Left ventricle myocardium superior (tissue), 1 donor: Measurements from ENCODE around the gene SSR4. TPM values are rescaled to one million over a fixed set of nuclear protein-coding genes. Genes with fewer than 3 reads are reported as not detected.
A peak's percentile ranks its signal among the peaks of the same experiment; 100 is the strongest.

ENCODE experiments used
- ATAC-seq: fragments of 200-7000 bp; cut with Tn5 transposase; one replicate; pipeline ENCODE4 v1.9.1; 2020; ENCODE audit warnings: mild to moderate bottlenecking, moderate library complexity
- DNase-seq: peaks from one replicate; pipeline ENCODE4 v3.0.0-alpha.2; 2020
- intact Hi-C: fragments of 100-400 bp; cut with micrococcal nuclease; formaldehyde crosslinking; loops from one replicate; pipeline ENCODE4 v1.11.0; 2022
- total RNA-seq: library from RNA; stranded (reverse); fragmentation: NEBNext Ultra II Directional; extraction: Animal tissue kit (Norgen Biotek cat#: 25700); gene quantifications from one replicate; pipeline ENCODE4 v1.2.1, GENCODE V29; 2021
- donor health status: DM: no; HTN: yes; CAD: no; lungs with severe emphysema.

The SSR4 gene
- total RNA-seq, 1 donor from 2014 or later, result 145 TPM

DNA sequence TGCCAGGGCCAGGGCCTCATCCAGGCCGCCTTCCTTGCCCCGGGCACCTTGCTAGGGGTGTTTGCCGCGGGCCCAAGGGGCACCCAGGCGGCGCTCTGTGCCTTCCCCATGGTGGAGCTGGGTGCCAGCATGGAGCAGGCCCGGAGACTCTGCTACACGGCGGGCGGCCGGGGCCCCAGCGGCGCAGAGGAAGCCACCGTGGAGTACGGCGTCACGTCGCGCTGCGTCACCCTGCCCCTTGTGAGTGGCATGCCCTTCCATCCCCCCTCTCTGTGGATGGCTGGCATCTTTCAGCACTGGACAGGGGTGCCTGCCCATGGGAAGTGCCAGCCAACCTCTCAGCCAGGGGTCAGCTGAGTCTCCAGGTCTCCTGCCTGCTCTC, 26.8 kb upstream of the SSR4 start:
- no peak for DNase-seq
- ATAC-seq, result no peak
- intact Hi-C loops, result loop anchor here (10.0 kb wide), 1 partner anchor 187 kb away; no protein-coding TSS in a partner anchor

DNA sequence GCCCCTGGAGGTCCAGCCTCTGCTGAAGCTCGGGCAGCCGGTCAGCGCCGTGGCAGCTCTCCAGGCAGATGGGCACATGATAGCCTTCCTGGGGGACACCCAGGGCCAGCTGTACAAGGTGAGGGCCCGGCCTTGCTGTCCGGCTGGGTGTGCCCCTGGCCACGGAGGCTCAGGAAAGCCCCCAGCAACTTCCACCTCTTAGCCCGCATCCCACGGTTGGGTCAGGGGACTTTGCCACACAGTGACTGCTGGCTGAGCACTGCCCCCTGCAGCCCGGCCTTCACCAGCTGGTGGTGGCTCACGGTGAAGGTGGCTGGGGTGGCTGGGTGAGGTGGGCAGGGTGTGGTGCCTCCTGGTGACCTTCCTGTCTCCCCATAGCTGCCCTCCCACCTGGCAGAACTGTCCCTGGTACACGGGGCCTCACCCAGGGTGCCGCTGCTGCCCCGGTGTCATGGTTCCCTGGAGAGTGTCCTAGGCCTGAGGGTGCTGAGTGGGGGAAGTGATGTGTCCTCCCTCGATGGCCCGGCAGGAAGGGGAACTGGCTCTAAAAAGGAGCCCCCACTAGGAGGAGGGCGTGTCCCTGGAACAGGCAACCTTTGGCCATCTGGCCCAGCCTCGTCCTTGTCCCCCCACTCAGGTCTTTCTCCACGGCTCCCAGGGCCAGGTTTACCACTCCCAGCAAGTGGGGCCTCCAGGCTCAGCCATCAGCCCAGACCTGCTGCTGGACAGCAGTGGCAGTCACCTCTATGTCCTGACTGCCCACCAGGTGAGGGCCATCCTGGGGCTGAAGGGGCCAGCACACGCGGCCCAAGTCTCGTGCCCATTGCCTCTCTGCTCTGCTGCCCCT, 25.9 kb upstream of the SSR4 start:
- DNase-seq, result no peak

DNA sequence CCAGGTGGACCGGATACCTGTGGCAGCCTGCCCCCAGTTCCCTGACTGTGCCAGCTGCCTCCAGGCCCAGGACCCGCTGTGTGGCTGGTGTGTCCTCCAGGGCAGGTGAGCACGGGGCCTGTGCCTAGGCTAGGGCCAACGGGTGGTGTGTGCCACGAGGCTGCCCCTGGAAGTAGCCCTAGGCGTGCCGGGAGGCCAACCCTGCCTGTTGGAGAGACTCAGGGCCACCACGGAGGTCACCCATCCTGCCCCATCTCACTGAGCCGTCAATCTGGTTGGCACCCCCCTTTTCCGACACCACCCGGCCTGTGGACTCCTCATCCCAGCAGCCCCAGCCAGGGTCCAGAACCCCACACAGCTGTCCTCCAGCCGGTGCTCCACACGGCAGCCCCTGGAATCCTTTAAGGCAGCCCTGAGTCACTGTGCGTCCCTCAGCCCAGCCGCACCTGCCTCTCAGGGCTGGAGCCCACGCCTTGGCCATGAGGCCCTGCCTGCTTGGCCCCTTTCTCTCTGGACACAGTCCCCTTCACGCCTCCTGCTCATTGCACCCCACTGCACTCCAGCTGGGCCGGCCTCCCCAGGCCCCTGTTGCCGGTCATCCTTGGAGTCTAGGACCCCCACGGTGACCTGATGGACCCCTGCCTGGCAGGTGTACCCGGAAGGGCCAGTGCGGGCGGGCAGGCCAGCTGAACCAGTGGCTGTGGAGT, 25.2 kb upstream of the SSR4 start:
- intact Hi-C loops, result loop anchor here (10.0 kb wide), 1 partner anchor 185 kb away; no protein-coding TSS in a partner anchor
- no peak for DNase-seq
- no peak for ATAC-seq

More for the DNA sequence above, 25.9 kb upstream of the SSR4 start:
- intact Hi-C loops, result loop anchor here (10.0 kb wide), 1 partner anchor 186 kb away; no protein-coding TSS in a partner anchor
- no peak for ATAC-seq

DNA sequence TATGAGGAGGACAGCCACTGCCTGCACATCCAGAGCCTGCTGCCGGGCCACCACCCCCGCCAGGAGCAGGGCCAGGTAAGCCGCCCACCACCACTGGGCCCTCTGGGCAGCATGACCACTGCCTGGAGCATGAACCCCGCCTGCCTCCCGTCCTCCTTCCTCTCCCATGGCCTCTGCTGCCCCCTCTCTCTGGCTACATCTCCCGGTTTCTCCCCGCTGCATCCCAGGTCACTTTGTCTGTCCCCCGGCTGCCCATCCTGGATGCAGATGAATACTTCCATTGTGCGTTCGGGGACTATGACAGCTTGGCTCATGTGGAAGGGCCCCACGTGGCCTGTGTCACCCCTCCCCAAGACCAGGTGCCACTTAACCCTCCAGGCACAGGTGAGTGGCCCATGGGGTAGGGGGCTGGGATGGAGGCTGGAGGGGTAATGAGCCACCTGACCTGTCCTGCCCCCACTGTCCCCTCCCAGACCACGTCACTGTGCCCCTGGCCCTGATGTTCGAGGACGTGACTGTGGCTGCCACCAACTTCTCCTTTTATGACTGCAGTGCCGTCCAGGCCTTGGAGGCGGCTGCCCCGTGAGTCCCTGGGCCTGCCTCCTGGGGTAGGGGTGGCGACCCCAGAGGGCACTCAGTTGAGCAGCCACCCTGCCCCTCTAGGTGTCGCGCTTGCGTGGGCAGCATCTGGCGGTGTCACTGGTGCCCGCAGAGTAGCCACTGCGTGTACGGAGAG, 24.4 kb upstream of the SSR4 start:
- no peak for ATAC-seq
- DNase-seq, result no peak
- intact Hi-C loops, result loop anchor here (10.0 kb wide), 1 partner anchor 185 kb away; no protein-coding TSS in a partner anchor

DNA sequence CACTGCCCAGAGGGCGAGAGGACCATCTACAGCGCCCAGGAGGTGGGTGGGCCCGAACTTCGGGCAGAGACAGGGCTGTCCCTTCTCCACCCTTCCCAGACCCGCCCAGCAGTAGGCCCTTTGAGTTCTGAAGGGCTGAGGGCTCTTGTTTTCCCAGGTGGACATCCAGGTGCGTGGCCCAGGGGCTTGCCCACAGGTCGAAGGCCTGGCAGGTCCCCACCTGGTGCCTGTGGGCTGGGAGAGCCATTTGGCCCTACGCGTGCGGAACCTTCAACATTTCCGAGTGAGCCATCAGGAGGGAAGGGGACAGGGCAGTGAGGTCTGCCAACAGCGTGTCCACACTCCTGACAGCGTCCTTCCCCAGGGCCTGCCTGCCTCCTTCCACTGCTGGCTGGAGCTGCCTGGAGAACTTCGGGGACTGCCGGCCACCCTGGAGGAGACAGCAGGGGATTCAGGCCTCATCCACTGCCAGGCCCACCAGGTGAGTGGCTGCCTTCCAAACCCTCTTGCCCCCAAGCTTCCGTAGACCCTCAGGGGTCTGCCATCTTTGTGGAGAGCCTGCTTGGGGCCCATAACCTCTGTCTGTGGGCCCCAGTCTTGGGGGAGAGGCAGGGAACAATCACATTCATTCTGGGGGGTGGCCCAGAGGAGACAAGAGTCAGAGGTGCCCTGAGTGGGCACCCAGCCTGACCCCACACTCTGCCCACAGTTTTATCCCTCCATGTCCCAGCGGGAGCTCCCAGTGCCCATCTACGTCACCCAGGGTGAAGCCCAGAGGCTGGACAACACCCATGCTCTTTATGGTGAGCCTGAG, 23.7 kb upstream of the SSR4 start:
- DNase-seq, result no peak
- intact Hi-C loops, result no loop called here
- ATAC-seq, result no peak

DNA sequence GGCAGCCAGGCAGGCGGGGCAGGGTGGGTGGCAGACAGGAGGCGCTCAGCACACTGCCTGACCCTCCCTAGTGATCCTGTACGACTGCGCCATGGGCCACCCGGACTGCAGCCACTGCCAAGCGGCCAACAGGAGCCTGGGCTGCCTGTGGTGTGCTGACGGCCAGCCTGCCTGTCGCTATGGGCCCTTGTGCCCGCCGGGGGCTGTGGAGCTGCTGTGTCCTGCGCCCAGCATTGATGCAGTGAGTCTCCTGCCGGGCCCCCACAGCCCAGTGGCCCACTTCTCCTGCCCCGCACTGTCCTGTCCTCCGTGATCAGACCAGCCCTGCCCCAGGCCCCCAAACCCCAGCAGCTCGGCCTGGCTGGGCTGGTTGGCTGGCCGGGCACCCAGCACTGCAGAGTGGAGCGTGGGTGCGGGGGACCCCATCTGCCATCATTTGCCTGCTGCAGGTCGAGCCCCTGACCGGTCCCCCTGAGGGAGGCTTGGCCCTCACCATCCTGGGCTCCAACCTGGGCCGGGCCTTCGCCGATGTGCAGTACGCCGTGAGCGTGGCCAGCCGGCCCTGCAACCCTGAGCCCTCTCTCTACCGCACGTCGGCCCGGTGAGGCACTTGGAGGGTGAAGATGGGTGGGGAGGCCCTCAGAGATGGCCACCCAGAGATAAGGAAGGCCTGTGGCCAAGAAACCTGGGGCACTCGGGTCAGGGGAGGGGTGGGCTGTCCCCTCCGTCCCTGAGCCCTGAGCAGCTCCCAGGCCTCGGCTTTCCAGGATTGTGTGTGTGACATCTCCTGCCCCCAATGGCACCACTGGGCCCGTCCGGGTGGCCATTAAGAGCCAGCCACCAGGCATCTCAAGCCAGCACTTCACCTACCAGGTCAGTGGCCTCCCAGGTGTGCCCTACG, 22.8 kb upstream of the SSR4 start:
- intact Hi-C loops, result no loop called here
- no peak for DNase-seq
- ATAC-seq, result no peak

DNA sequence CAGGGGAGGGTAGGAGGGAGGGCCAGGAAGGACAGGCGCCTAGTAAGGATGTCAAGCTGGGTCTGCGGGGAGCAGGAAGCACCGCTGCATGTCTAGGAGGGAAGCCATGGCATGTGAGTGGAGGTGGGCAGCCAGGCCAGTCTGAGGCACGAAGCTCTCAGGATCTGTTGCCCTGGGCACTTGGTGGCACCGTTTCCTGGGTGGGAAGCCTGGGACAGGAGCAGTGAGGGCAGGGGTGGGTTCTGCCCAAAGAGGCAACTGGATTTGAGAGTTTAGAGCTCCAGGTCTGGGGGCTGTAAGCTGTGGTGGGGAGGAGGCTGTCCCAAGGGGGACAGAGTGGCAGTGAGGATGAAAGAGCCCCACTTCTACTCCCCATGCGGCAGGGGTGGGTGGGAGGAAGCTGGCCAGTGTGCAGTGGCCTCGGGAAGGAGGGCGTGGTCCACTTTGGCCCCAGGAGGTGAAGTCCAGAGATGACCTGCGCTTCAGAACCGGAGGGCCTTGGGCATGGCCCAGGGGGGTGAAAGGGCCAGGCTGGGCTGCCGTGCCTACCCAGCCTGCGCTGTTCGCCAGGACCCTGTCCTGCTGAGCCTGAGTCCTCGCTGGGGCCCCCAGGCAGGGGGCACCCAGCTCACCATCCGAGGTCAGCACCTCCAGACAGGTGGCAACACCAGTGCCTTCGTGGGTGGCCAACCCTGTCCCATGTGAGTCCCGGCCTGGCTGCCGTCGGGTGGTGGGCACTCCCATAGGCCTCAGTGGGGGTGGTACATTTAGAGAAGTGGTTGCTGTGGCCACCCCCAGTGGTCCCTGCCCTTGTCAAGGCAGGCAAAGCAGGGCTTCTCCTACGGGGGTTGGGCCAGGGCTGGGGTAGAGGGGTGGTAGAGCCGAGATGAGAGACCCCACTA, 21.9 kb upstream of the SSR4 start:
- no peak for DNase-seq
- intact Hi-C loops, result no loop called here
- ATAC-seq, result no peak

DNA sequence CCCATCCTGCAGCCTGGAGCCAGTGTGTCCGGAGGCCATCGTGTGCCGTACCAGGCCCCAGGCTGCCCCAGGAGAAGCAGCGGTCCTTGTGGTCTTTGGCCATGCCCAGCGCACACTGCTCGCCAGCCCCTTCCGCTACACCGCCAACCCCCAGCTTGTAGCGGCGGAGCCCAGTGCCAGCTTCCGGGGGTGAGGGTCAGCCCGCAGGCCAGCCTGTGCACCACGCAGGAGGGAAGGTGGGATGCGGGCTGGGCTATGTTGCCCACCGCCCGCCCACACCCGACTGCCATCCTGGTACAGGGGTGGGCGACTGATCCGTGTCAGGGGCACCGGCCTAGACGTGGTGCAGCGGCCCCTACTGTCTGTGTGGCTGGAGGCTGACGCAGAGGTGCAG, 21.3 kb upstream of the SSR4 start:
- intact Hi-C loops, result no loop called here
- no peak for DNase-seq
- no peak for ATAC-seq

DNA sequence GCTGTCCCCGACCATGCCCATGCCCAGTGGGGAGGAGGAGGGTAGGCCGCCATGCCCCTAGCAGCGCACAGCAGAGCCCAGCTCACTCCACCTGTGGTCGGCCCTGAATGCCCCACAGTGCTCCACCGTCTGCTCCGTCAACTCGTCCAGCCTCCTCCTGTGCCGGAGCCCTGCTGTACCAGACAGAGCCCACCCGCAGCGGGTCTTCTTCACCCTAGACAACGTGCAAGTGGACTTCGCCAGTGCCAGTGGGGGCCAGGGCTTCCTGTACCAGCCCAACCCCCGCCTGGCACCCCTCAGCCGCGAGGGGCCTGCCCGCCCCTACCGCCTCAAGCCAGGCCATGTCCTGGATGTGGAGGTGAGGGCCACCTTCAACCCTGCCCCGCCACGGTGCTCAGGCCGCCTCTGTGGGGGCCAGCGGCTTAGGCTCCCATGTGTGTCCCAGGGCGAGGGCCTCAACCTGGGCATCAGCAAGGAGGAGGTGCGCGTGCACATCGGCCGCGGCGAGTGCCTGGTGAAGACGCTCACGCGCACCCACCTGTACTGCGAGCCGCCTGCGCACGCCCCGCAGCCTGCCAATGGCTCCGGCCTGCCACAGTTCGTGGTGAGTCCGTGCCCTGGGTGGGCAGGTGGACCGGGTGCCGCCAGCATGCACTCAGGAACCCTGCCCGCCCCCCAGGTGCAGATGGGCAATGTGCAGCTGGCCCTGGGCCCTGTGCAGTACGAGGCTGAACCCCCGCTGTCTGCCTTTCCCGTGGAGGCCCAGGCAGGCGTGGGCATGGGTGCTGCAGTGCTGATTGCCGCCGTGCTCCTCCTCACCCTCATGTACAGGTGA, 20.5 kb upstream of the SSR4 start:
- no peak for ATAC-seq
- intact Hi-C loops, result no loop called here
- DNase-seq, result no peak

DNA sequence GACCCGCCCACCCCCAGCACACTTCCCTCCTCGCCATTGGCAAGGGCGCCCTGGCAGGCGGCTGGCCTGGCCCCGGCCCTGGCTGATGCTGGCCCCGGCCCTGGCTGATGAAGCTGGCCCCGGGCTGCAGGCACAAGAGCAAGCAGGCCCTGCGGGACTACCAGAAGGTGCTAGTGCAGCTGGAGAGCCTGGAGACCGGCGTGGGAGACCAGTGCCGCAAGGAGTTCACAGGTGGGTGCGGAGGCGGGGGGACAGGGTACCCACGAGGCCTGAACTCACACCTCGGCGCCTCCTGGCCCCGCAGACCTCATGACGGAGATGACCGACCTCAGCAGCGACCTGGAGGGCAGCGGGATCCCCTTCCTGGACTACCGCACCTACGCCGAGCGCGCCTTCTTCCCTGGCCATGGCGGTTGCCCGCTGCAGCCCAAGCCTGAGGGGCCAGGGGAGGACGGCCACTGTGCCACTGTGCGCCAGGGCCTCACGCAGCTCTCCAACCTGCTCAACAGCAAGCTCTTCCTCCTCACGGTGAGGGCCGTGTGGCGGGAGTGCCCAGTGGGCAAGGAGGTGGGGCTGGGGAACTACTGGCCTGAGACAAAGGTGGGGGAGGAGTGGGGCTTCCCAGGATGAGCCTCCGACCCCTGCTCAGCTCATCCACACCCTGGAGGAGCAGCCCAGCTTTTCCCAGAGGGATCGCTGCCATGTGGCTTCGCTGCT, 19.7 kb upstream of the SSR4 start:
- intact Hi-C loops, result no loop called here
- peak; percentile 8 for DNase-seq
- no peak for ATAC-seq

DNA sequence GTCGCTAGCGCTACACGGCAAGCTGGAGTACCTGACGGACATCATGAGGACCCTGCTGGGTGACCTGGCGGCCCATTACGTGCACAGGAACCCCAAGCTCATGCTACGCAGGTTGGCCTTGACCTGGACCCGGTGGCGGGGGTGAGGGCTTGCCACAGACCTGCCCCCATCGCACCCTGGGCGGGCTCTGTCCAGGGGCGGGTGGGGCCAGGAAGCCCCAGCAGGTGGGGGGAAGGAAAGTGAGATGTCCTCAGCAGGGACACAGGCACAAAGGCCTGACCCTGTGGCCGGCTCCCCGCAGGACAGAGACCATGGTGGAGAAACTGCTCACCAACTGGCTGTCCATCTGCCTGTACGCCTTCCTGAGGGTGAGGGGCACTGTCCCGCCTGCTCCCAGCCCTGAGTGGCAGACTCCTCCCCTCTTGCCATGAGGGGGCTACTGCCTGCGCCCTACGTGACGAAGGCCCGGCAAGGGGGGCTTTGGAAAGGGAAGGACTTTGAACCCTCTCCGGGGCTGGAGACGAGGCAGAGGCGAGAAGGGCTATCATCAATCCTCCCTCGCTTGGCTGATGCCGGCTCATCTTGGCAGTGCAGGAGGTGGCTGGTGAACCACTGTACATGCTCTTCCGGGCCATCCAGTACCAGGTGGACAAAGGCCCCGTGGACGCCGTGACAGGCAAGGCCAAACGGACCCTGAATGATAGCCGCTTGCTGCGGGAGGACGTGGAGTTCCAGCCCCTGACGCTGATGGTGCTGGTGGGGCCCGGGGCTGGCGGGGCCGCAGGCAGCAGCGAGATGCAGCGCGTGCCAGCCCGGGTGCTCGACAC, 19.0 kb upstream of the SSR4 start:
- intact Hi-C loops, result no loop called here
- peak; percentile 9 for DNase-seq
- ATAC-seq, result no peak

DNA sequence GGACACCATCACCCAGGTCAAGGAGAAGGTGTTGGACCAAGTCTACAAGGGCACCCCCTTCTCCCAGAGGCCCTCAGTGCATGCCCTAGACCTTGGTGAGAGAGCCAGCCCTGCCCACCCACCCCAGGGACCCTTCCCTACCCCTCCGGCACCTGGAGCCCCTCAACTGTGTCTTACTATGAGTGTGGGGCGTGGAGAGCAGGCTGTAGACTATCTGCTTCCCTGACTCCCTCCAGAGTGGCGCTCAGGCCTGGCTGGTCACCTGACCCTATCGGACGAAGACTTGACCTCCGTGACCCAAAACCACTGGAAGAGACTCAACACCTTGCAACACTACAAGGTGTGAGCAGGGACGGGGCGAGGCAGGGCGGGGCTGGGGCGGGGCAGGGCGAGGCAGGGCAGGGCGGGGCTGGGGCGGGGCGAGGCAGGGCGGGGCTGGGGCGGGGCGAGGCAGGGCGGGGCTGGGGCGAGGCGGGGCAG, 18.3 kb upstream of the SSR4 start:
- intact Hi-C loops, result no loop called here
- DNase-seq (no peak), ATAC-seq (no peak)

DNA sequence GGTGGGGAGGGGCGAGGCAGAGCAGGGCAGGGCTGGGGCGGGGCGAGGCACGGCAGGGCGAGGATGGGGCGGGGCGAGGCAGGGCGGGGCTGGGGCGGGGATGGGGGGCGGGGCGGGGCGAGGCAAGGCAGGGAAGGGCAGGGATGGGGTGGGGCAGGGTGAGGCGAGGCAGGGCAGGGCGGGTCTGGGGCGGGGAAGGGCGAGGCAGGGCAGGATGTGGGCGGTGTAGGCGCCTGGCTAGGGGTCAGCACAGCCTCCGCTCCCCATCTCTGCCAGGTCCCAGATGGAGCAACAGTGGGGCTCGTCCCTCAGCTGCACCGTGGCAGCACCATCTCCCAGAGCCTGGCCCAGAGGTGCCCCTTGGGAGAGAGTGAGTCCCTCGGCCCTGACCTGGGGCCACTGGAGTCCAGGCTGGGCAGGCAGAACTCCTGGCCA, 17.8 kb upstream of the SSR4 start:
- intact Hi-C loops, result no loop called here
- DNase-seq (peak; percentile 10), ATAC-seq (no peak)

DNA sequence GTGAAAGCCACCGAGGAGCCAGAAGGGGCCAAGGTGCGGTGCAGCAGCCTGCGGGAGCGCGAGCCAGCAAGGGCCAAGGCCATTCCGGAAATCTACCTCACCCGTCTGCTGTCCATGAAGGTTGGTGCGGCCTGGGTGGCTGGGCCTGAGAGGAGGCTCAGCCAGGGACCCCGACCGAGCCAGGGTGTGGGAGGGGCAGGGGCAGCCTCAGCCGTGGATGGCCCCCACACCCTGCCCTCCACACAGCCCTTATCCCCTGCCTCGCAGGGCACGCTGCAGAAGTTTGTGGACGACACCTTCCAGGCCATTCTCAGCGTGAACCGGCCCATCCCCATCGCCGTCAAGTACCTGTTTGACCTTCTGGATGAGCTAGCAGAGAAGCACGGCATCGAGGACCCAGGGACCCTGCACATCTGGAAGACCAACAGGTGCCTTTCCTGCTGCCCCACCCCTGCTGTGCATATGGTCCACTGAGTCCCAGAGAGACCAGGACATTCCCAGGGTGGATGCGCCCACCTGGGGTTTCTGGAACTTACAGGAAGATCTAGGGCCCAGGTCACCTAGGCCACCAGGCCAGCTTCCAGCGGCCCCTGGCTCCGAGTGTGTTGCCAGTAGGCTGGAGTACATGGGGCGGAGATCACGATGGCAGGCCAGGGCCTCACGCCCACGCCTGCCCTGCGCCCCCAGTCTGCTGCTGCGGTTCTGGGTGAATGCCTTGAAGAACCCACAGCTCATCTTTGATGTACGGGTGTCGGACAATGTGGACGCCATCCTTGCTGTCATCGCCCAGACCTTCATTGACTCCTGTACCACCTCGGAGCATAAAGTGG, 17.0 kb upstream of the SSR4 start:
- intact Hi-C loops, result no loop called here
- DNase-seq (peak; percentile 22), ATAC-seq (no peak)
